Hippocampal formation (tissue), 2 donors: ENCODE measurements around the gene SMC1B.

Experiments
- DNase-seq, 2 donors: peaks; one replicate each; lab custom pipeline; 2025; lab: John Stamatoyannopoulos, UW

The SMC1B gene

DNA sequence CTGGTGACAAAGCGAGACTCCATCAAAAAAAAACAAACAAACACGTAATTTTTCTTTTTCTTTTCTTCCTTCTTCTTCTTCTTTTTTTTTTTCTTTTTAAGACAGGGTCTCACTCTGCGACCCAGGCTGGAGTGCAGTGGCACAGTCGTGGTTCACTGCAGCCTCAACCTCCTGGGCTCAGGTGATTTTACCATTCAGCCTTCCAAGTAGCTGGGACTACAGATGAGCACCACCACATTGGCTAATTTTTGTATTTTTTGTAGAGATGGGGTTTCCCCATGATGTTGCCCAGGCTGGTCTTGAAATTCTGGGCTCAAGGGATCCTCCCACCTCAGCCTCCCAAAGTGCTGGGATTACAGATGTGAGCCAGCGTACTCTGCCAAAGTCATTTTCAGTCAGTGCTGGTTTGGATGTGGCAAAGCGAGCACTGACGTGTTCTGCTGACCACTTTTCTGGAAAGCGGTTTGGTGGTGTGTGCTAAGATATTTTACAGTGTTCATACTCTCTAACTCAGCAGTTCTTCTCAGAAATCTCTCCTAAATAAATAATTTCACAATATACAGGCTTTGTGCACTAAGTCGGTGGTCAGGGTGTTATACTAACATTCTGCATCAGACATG is 92.9 kb downstream of the SMC1B start:
- DNase-seq, result no peak

DNA sequence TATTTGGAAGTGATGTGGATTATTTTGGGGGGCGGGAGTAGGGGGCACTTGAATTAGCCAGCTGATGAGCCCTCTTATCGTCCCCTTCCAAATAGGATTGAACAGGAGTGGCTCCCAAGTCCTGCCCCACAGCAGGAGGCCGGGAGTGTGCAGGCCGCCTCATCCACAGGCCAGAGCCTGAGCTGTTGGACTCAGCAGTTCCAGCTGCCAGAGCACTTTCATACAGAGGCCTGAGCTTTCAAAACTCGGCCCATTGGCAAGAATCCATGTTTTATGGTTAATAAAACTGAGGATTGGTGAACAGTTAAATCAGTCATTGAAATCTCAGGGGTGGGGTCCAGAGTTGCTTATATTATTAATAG is 94.1 kb downstream of the SMC1B start:
- DNase-seq, result no peak

GRCh38 chr22:45318558-45319323 is 94.7 kb downstream of the SMC1B start:
- no peak for DNase-seq

DNA sequence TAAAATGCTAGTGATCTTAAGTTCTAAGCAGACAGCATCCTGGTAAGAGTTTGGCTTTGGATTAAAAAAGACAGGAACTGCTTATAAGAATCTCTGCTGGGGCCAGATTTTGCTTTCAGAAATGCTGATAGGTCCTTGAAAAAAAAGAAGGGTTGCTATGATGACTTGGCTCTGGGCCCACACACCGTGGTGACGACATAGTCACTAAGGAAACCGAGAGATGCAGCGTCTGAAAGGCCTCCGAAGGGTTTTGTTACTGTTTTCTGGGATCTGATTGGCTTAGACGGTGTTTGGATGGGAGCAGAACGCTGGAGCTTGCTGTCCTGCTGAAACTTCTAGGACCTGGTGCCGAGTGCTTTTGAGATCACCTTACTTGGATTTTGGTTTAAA is 95.2 kb downstream of the SMC1B start:
- DNase-seq, result peak in 1 of 2 donors; percentile 54

- DNase-seq, result no peak
Observed at GRCh38 chr22:45317551-45318167, 95.7 kb downstream of the SMC1B start.

DNA sequence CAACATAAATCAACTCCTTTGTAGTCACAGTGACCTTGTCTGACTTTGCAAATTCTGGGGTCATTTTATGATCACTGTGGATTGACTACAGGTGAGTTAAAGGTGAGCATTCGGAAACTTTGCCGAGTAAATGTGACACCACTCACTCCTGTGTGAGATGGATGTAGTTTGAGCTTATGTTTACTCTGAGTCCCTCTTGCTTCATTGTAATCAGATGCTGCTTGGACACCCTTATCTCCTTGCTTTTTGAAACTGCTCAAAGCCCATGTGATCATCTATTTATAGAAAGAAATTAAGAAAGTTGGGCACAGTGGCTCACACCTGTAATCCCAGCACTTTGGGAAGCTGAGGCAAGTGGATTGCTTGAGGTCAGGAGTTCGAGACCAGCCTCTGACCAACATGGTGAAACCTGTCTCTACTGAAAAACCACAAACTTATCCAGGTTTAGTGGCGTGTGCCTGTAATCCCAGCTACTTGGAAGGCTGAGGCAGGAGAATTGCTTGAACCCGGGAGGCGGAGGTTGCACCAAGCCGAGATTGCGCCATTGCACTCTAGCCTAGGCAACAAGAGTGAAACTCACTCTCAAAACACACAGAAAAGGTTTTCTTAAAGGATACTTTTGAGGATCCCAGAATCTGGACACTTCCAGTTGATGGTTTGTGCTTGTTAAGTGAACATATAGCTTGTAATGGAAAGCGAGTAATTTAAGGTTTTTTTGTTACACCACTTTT is 96.4 kb downstream of the SMC1B start:
- no peak for DNase-seq

DNA sequence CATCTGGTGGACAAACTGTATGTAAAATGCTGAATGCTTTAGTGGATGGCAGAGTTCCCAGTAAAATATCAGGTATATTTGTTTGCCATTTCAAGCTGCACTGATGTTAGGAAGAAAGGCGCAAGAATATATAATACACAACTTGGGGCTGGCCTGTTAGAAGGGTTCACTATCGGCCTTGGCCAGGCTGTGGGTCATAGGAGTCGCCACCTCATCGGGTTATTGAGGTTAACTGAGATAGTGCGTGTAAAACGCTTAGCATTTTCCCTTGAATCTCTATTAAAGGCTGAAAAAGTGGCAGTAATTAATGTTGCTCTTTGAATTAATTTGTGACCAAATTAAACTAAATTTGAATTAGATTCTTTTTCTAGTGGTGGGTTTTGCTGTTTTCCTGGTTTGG is 98.6 kb downstream of the SMC1B start:
- DNase-seq, result no peak

DNA sequence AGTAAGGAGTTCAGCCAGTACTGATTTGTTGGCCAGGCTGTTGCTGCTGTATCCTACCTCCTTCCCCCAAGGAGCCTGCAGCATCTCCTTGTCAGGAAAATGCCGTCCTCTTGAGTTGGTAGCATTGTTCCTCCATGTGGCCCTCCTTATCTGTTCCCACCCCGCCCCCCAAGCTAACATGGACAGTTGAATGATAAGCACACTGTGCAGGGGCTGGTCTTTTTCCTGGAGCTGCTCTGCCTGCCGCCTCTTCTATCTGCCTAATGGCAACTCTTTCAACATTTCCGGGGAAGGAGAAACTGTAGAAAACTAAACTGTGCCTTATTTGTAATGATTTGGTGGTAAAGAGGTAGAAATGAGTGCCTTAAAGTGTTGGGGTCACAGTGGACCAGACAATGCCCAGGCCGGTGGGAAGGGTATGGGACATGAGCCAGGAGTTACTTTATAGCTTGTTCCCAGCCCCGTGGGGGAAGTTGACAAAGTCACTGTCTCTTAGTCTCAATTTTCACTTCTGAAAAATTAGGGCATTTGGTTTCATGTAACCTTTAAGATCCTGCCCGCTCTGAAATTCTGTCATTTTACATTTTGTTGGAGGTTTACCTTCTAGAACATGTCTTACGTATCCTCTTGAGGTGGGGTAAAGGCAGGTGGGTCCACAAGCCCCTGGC is 99.2 kb downstream of the SMC1B start:
- no peak for DNase-seq

GRCh38 chr22:45312856-45313255 is 100.5 kb downstream of the SMC1B start:
- no peak for DNase-seq

GRCh38 chr22:45312415-45312814 is 101.0 kb downstream of the SMC1B start:
- DNase-seq, result no peak

DNA sequence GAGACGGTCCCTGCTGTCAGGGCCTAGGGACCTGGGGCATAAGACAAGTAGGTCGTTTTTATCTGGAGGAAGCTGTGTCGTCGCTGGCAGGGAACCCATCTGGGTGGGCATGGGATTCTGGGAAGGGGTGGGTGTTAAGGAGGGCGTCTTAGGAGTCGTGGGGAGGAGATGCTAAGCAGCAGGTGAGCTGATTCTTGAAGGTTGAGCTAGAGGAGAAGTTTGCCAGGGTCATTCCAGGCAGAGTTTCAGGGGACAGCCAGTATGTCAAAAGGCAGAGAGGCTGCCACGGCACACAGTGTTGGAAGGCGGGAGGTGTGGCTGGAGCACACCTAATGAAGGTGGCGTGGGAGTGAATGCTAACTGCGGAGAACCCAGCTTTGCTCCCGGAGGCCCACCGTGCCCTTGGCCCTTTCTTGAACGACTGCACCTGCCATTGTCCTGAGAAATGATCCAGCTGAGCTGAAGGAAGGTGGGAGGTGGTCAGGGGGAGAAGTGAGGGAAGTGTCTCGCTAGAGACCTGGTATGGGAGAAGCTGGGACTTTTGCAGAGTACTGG is 102.3 kb downstream of the SMC1B start:
- DNase-seq, result no peak

DNA sequence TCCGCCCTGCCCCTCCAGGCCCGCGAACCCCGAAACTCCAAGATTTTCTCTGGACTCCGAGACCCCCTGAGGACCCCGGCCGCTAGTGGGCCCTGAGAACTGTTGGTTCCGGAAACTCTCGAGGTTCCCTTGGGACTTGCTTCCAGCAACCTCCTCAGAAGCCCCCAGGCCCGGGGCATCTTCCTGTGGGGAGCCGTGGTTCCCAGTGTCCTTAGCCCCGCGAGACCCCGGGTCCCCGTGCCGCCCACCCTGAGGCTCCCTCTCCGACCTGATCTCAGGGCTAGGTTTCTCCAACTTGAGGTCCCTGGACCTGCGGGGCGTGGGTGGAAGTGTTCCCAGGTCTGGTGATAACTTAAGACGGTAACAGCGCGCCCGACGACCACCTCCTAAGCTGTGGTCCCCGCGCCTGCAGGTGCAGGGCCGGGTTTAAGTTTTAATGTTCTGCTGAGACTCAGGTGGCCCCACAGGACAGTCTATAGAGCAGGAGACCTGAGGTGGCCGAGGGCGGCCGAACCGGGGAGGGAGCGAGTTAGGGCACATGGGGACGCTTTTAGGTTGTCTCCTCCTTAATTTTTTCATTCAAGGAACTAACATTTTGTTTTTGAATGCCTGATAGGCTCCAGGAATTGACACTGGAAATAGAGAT is 102.9 kb downstream of the SMC1B start:
- no peak for DNase-seq

DNA sequence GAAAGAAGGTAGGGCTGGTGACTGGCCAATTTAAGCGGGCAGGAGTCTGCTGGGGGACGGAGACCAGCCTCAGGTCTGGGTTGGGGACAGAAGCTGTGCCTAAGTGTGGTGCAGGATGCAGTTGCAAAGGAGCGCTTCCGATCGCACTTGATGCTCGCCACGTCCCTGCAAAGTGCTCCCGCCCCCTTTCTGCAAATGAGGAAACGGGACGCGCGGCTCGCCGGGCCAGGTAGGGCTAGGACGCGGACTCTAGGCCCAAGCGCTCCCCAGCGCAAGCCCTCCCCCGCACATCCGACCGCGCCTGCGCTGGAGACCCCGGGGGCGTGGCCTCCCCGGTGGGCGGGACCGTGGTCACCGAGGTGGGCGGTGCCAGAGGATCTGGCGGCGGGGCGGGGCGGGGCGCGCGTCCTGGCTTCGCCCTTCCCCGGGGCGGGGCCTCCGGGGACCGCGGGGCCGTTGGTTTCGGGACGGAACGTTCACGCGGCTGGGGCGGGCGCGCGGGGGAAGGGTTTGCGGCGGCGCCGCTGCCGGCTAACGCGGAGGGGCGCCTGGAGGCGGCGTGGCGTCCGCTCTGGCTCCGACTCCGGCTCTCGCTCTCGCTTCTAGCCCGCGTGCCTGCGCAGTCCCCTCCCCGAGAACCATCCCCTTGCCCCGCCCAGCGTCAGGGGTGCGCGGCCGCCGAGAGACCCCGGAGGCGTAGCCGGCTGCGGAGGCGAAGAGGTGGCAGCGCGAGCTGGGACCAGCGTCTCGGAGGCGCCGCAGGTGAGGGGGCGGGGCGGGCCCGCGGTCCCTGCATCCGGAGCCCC is 103.8 kb downstream of the SMC1B start, which contains the start of gene FAM118A:
TSS of gene FAM118A (plus strand) at position 513 of the 806 bp plus-strand sequence. CDS start 12,446 bp downstream, outside the sequence.
- DNase-seq, result peak; percentile 89 to 96

- no peak for DNase-seq
Observed at GRCh38 chr22:45308957-45309421, 104.4 kb downstream of the SMC1B start.

DNA sequence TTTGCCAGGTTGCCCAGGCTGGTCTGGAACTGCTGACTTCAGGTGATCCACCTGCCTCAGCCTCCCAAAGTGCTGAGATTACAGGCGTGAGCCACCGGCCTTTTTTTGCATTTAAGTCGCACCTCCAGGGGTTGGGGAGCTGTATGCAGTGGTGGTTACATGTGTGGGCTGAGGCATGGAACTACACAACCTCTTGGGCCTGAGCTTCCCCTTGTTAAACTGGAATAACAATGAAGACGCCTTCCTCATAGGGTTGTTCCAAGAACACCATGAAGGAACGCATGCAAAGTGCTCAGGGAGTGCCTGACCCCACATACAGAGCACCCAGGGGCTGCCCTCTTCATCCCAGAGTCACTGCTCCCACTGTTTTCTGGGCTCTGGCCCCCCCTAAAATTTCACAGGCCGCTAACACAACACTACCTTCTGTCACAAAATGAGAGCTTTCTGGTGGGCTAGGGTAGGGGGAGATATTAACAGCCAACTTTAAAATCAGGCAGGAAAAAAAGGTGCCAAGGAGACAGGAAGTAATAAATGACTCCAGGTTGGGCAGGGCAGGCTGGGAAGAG is 104.9 kb downstream of the SMC1B start:
- DNase-seq, result no peak

- no peak for DNase-seq
Observed at GRCh38 chr22:45306139-45306538, 107.3 kb downstream of the SMC1B start.

DNA sequence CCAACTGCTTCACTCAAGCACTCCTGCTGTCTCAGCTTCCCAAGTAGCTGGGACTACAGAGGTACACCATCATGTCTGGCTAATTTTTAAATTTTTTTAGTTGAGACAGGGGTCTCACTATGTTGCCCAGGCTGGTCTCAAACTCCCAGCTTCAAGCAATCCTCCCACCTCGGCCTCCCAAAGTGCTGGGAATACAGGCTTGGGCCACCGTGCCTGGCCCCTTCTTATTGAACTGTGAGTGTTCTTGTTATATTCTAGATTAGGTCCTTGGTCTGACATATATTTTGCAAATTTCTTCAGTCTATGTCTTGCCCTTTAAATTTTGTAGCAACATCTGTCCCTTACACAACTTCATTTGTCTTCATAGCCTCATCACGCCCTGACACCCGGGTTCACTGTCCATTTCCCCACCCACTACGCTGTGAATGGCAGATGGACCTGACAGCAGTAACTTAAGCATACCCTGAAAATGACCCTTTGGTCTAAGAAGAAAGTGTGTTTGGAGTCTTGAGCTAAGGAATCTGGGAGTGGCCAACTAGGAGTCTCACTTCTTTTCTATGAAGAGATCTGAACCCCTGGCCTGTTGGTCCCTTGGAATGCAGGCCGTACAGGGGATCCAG is 107.8 kb downstream of the SMC1B start:
- DNase-seq, result no peak

DNA sequence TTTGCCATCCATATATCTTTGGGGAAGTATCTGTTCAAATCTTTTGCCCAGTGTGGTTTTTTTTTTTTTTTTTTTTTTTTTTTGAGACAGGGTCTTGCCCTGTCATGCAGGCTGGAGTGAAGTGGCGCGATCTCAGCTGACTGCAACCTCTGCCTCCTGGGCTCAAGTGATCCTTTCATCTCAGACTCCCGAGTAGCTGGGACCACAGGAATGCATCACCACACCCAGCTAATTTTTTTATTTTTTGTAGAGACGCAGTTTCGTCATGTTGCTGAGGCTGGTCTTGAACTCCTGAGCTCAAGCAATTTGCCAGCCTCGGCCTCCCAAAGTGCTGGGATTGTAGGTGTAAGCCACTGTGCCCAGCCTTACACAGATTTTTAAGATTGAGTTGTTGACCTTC is 108.4 kb downstream of the SMC1B start:
- DNase-seq, result no peak

GRCh38 chr22:45303181-45303580 is 110.2 kb downstream of the SMC1B start:
- DNase-seq, result no peak
